HG03060 (cell line): ENCODE results near the gene KIAA0408.
"Not testable (repeated sequence)": the region's sequence is repeated elsewhere in the genome, so short reads cannot be mapped to it uniquely, and the experiment has no call there.

Experiments used
- ATAC-seq: cut with Tn5 transposase; IDR thresholded peaks from one replicate; pipeline ENCODE4 v1.9.1; 2021; ENCODE audit warnings: low read depth, moderate number of reproducible peaks; ENCODE audit not compliant: unreplicated experiment

KIAA0408 gene

GRCh38 chr6:127464161-127464880 lies 5.1 kb upstream of the KIAA0408 start:
- no peak for ATAC-seq

GRCh38 chr6:127463056-127463455 lies 3.9 kb upstream of the KIAA0408 start:
- ATAC-seq = no peak

- no peak for ATAC-seq
These were observed 3.2 kb upstream of the KIAA0408 start for GRCh38 chr6:127462376-127462775.

- ATAC-seq = no peak
These were observed 1.3 kb upstream of the KIAA0408 start for GRCh38 chr6:127460465-127460864.

GRCh38 chr6:127458817-127459216 lies 372 bp downstream of the KIAA0408 start:
- ATAC-seq = no peak

GRCh38 chr6:127458222-127458621 lies 967 bp downstream of the KIAA0408 start:
- no peak for ATAC-seq

GRCh38 chr6:127457456-127458064 lies 1.6 kb downstream of the KIAA0408 start:
- no peak for ATAC-seq

GRCh38 chr6:127456465-127456864 lies 2.7 kb downstream of the KIAA0408 start:
- ATAC-seq = no peak

- ATAC-seq = no peak
These were observed 5.2 kb downstream of the KIAA0408 start for GRCh38 chr6:127453845-127454619.

GRCh38 chr6:127452803-127453202 lies 6.4 kb downstream of the KIAA0408 start:
- no peak for ATAC-seq

GRCh38 chr6:127451388-127451787 lies 7.8 kb downstream of the KIAA0408 start:
- ATAC-seq = no peak

- ATAC-seq = no peak
These were observed 11.4 kb downstream of the KIAA0408 start for GRCh38 chr6:127447780-127448179.

GRCh38 chr6:127446356-127446755 lies 12.8 kb downstream of the KIAA0408 start:
- ATAC-seq = no peak

GRCh38 chr6:127441881-127442280 lies 17.3 kb downstream of the KIAA0408 start:
- no peak for ATAC-seq

- ATAC-seq = no peak
These were observed 19.5 kb downstream of the KIAA0408 start for GRCh38 chr6:127439718-127440117.

GRCh38 chr6:127436578-127437110 lies 22.5 kb downstream of the KIAA0408 start:
- ATAC-seq = no peak

- ATAC-seq = no peak
These were observed 23.5 kb downstream of the KIAA0408 start for GRCh38 chr6:127435626-127436220.

- ATAC-seq = no peak
These were observed 24.5 kb downstream of the KIAA0408 start for GRCh38 chr6:127434651-127435050.

GRCh38 chr6:127428562-127428961 lies 30.6 kb downstream of the KIAA0408 start:
- not testable (repeated sequence) for ATAC-seq

- ATAC-seq = no peak
These were observed 35.3 kb downstream of the KIAA0408 start for GRCh38 chr6:127423921-127424320.

- not testable (repeated sequence) for ATAC-seq
These were observed 38.0 kb downstream of the KIAA0408 start for GRCh38 chr6:127421164-127421563.
